ENCODE data around the gene NDUFA6. TPM values are rescaled to one million over a fixed set of nuclear protein-coding genes. Genes with fewer than 3 reads are reported as not detected.
"Not testable (repeated sequence)": the region's sequence is repeated elsewhere in the genome, so short reads cannot be mapped to it uniquely, and the experiment has no call there.

The NDUFA6 gene
- total RNA-seq: 100 to 1,000 TPM; 123 to 144 TPM

GRCh38 chr22:42090596-42091454 is at the start of gene NDUFA6:
NDUFA6 (minus strand) TSS chr22:42090772; CDS start chr22:42090744, 28 bp downstream.
- Mint-ChIP-seq H3K36me3 (ENCODE audit: low read depth) (peaks cover 30% of the 10 kb centered on the region), H3K4me3 (peak within 1 kb of the TSS; percentile 96), H3K9me3 (ENCODE audit: low read depth) (no peaks in the 10 kb centered on the region), H3K27ac (peak within 1 kb of the TSS; percentile 99), H3K4me1 (peaks cover 30% of the 10 kb centered on the region), H3K27me3 (no peaks in the 10 kb centered on the region)
- ChIA-PET POLR2A (interaction anchor here (0.5 to 3.3 kb wide), 16 partner anchors 9 to 1098 kb away, joined by 3 to 37 read pairs (median 4); partner anchors contain the start of genes NAGA, POLDIP3, SMDT1 and WBP2NL), CTCF (interaction anchor here (0.6 to 4.0 kb wide), 26 partner anchors 10 to 804 kb away, joined by 3 to 34 read pairs (median 4); partner anchors contain the start of genes CENPM, NAGA and SMDT1)
- intact Hi-C loops (cut with DNase I, micrococcal nuclease): loop anchor here (1.0 to 10.0 kb wide), 17 partner anchors 12 to 523 kb away; partner anchors contain the start of genes SMDT1 (in 2 of the 2), DESI1 (in 1 of the 2), NAGA (in 1 of the 2) and POLDIP3 (in 1 of the 2)
- ATAC-seq: peak; percentile 97
- DNase-seq: peak; percentile 99

GRCh38 chr22:42140153-42140552 is 49.6 kb upstream of the NDUFA6 start:
- DNase-seq; H3K4me1 Mint-ChIP-seq; H3K27ac Mint-ChIP-seq; intact Hi-C loops (cut with DNase I, micrococcal nuclease); ATAC-seq; H3K9me3 Mint-ChIP-seq (ENCODE audit: low read depth); POLR2A ChIA-PET; H3K27me3 Mint-ChIP-seq; H3K36me3 Mint-ChIP-seq (ENCODE audit: low read depth); H3K4me3 Mint-ChIP-seq: not testable (repeated sequence)
- CTCF ChIA-PET: interaction anchor here (1.3 kb wide), 1 partner anchor 298 kb away, joined by 3 read pairs; no protein-coding TSS in a partner anchor

- ATAC-seq; H3K4me1 Mint-ChIP-seq; H3K4me3 Mint-ChIP-seq; POLR2A ChIA-PET; H3K27me3 Mint-ChIP-seq; DNase-seq; H3K36me3 Mint-ChIP-seq (ENCODE audit: low read depth); intact Hi-C loops (cut with DNase I, micrococcal nuclease); H3K27ac Mint-ChIP-seq; H3K9me3 Mint-ChIP-seq (ENCODE audit: low read depth): not testable (repeated sequence)
- CTCF ChIA-PET: interaction anchor here (1.3 kb wide), 1 partner anchor 298 kb away, joined by 3 read pairs; no protein-coding TSS in a partner anchor
These were observed 48.9 kb upstream of the NDUFA6 start for GRCh38 chr22:42139508-42139907.

GRCh38 chr22:42138972-42139371 is 48.4 kb upstream of the NDUFA6 start:
- ChIA-PET CTCF (interaction anchor here (1.3 kb wide), 1 partner anchor 299 kb away, joined by 3 read pairs; no protein-coding TSS in a partner anchor), POLR2A (interaction anchor here (0.7 kb wide), 1 partner anchor 306 kb away, joined by 3 read pairs; no protein-coding TSS in a partner anchor)
- ATAC-seq (no peak), DNase-seq (no peak)
- intact Hi-C loops (cut with DNase I, micrococcal nuclease): no loop called here
- Mint-ChIP-seq H3K4me3 (no peak overlapping the region), H3K27me3 (no peaks in the 10 kb centered on the region), H3K4me1 (no peaks in the 10 kb centered on the region), H3K9me3 (ENCODE audit: low read depth) (no peaks in the 10 kb centered on the region), H3K36me3 (ENCODE audit: low read depth) (peaks cover 3% of the 10 kb centered on the region), H3K27ac (no peak overlapping the region)

GRCh38 chr22:42138122-42138770 is 47.7 kb upstream of the NDUFA6 start:
- ATAC-seq (no peak), DNase-seq (no peak)
- intact Hi-C loops (cut with DNase I, micrococcal nuclease): no loop called here
- peaks cover 3% of the 10 kb centered on the region for H3K36me3 Mint-ChIP-seq (ENCODE audit: low read depth)
- H3K9me3 Mint-ChIP-seq (ENCODE audit: low read depth): no peaks in the 10 kb centered on the region
- no peaks in the 10 kb centered on the region for H3K27me3 Mint-ChIP-seq
- POLR2A ChIA-PET: interaction anchor here (0.7 kb wide), 1 partner anchor 306 kb away, joined by 3 read pairs; no protein-coding TSS in a partner anchor
- CTCF ChIA-PET: no interaction called here
- no peak overlapping the region for H3K4me3 Mint-ChIP-seq
- no peaks in the 10 kb centered on the region for H3K4me1 Mint-ChIP-seq
- no peak overlapping the region for H3K27ac Mint-ChIP-seq

- H3K9me3 Mint-ChIP-seq (ENCODE audit: low read depth); intact Hi-C loops (cut with DNase I, micrococcal nuclease); H3K4me3 Mint-ChIP-seq; H3K36me3 Mint-ChIP-seq (ENCODE audit: low read depth); H3K27me3 Mint-ChIP-seq; H3K4me1 Mint-ChIP-seq; POLR2A ChIA-PET; DNase-seq; H3K27ac Mint-ChIP-seq; CTCF ChIA-PET: not testable (repeated sequence)
- ATAC-seq: peak; percentile 87
These were observed 45.1 kb upstream of the NDUFA6 start for GRCh38 chr22:42135688-42136087.

GRCh38 chr22:42134100-42135020 is 43.8 kb upstream of the NDUFA6 start:
- Mint-ChIP-seq H3K27me3 (no peaks in the 10 kb centered on the region), H3K4me1 (no peaks in the 10 kb centered on the region), H3K9me3 (ENCODE audit: low read depth) (no peaks in the 10 kb centered on the region), H3K27ac (no peak overlapping the region), H3K4me3 (no peak overlapping the region), H3K36me3 (ENCODE audit: low read depth) (no peaks in the 10 kb centered on the region)
- DNase-seq: no peak
- no peak for ATAC-seq
- CTCF ChIA-PET: interaction anchor here (0.8 to 2.0 kb wide), 6 partner anchors 12 to 873 kb away, joined by 3 to 5 read pairs (median 4); no protein-coding TSS in a partner anchor
- POLR2A ChIA-PET: no interaction called here
- intact Hi-C loops (cut with DNase I, micrococcal nuclease): no loop called here

- H3K4me3 Mint-ChIP-seq: no peak overlapping the region
- no peak for ATAC-seq
- no peak overlapping the region for H3K27ac Mint-ChIP-seq
- intact Hi-C loops (cut with DNase I, micrococcal nuclease): no loop called here
- H3K27me3 Mint-ChIP-seq: no peaks in the 10 kb centered on the region
- ChIA-PET POLR2A (no interaction called here), CTCF (interaction anchor here (2.0 kb wide), 1 partner anchor 10 kb away, joined by 5 read pairs; no protein-coding TSS in a partner anchor)
- H3K4me1 Mint-ChIP-seq: no peaks in the 10 kb centered on the region
- no peaks in the 10 kb centered on the region for H3K36me3 Mint-ChIP-seq (ENCODE audit: low read depth)
- no peak for DNase-seq
- no peaks in the 10 kb centered on the region for H3K9me3 Mint-ChIP-seq (ENCODE audit: low read depth)
These were observed 41.9 kb upstream of the NDUFA6 start for GRCh38 chr22:42132457-42132856.

GRCh38 chr22:42131562-42131961 is 41.0 kb upstream of the NDUFA6 start:
- ChIA-PET POLR2A (interaction anchor here (0.7 kb wide), 1 partner anchor 91 kb away, joined by 15 read pairs; no protein-coding TSS in a partner anchor), CTCF (interaction anchor here (0.7 kb wide), 1 partner anchor 448 kb away, joined by 3 read pairs; no protein-coding TSS in a partner anchor)
- H3K27ac Mint-ChIP-seq: no peak overlapping the region
- no peak for ATAC-seq
- H3K9me3 Mint-ChIP-seq (ENCODE audit: low read depth): no peaks in the 10 kb centered on the region
- H3K36me3 Mint-ChIP-seq (ENCODE audit: low read depth): no peaks in the 10 kb centered on the region
- no peak overlapping the region for H3K4me3 Mint-ChIP-seq
- H3K4me1 Mint-ChIP-seq: no peaks in the 10 kb centered on the region
- intact Hi-C loops (cut with DNase I, micrococcal nuclease): no loop called here
- DNase-seq: no peak
- no peaks in the 10 kb centered on the region for H3K27me3 Mint-ChIP-seq

GRCh38 chr22:42130639-42131431 is 40.3 kb upstream of the NDUFA6 start, which contains the start of gene CYP2D6:
CYP2D6 (minus strand) TSS chr22:42130810; CDS start chr22:42130791, 19 bp downstream.
- POLR2A ChIA-PET: interaction anchor here (0.7 kb wide), 1 partner anchor 90 kb away, joined by 15 read pairs; no protein-coding TSS in a partner anchor
- ATAC-seq; DNase-seq; H3K27me3 Mint-ChIP-seq; H3K27ac Mint-ChIP-seq; H3K36me3 Mint-ChIP-seq (ENCODE audit: low read depth); intact Hi-C loops (cut with DNase I, micrococcal nuclease); H3K4me1 Mint-ChIP-seq; H3K4me3 Mint-ChIP-seq; CTCF ChIA-PET; H3K9me3 Mint-ChIP-seq (ENCODE audit: low read depth): not testable (repeated sequence)

Measured in activated CD4-positive, alpha-beta T cell treated with anti-CD3 and anti-CD28 coated beads for 36 hours (primary cell).